CD14-positive monocyte (primary cell): ENCODE results near the gene ZBTB38. TPM values are rescaled to one million over a fixed set of nuclear protein-coding genes. Genes with fewer than 3 reads are reported as not detected.

Source experiments
- DNase-seq, 3 donors: peaks; one replicate each; pipeline ENCODE4 v3.0.0-alpha.2; 2011 to 2022
- H2AFZ ChIP-seq: 2 replicates; pipeline ENCODE4 v1.6.0; 2012; ENCODE audit warnings: mild to moderate bottlenecking, low read depth, low read length, inconsistent platforms; ENCODE audit not compliant: insufficient read depth, poor library complexity, severe bottlenecking
- H3K27ac ChIP-seq, 2 donors: 1 replicate in 1 of 2; 2 replicates in 1 of 2; pipeline ENCODE4 v1.5.1; 2012 to 2013; ENCODE audit warnings: low read length in 2 of 2, control low read depth in 1 of 2, inconsistent platforms in 1 of 2, low read depth in 1 of 2, mild to moderate bottlenecking in 1 of 2
- H3K27me3 ChIP-seq, 2 donors: one replicate each; pipeline versions ENCODE4 v1.6.0 to v1.6.1; 2011 to 2013; ENCODE audit warnings: low read length in 2 of 2; ENCODE audit not compliant: control insufficient read depth in 2 of 2, insufficient read depth in 2 of 2
- H3K36me3 ChIP-seq, 2 donors: replicated peaks in 1 of 2; 1 replicate in 1 of 2; 2 replicates in 1 of 2; pipeline versions ENCODE4 v1.5.1 to v1.6.1; 2012 to 2013; ENCODE audit warnings: low read length in 2 of 2, control low read depth in 1 of 2, inconsistent platforms in 1 of 2, mild to moderate bottlenecking in 1 of 2; ENCODE audit not compliant: insufficient read depth in 2 of 2, control insufficient read depth in 1 of 2
- H3K4me1 ChIP-seq, 2 donors: 1 replicate in 1 of 2; 2 replicates in 1 of 2; pipeline versions ENCODE4 v1.5.1 to v1.6.1; 2012 to 2013; ENCODE audit warnings: low read length in 2 of 2, control low read depth in 1 of 2, inconsistent platforms in 1 of 2, mild to moderate bottlenecking in 1 of 2, moderate library complexity in 1 of 2; ENCODE audit not compliant: insufficient read depth in 2 of 2, control insufficient read depth in 1 of 2
- H3K4me2 ChIP-seq: replicated peaks from 2 replicates; pipeline ENCODE3; 2012; ENCODE audit warnings: low read length, moderate library complexity, mild to moderate bottlenecking; ENCODE audit not compliant: poor library complexity, severe bottlenecking; ENCODE audit errors: extremely low read depth
- H3K4me3 ChIP-seq, 3 experiments: fragments of 200-600 bp in 1 of 3; sonication (generic) in 1 of 3; replicated peaks in 1 of 3; 1 replicate in 2 of 3; 2 replicates in 1 of 3; pipeline ENCODE4 v1.5.1; 2011 to 2013; ENCODE audit warnings: low read length in 3 of 3, mild to moderate bottlenecking in 3 of 3, control low read depth in 2 of 3, low read depth in 2 of 3, inconsistent platforms in 1 of 3, moderate library complexity in 1 of 3
- H3K79me2 ChIP-seq: 2 replicates; pipeline ENCODE4 v1.6.0; 2012; ENCODE audit warnings: mild to moderate bottlenecking, control low read depth, inconsistent platforms, low read length, moderate library complexity; ENCODE audit not compliant: insufficient read depth
- H3K9ac ChIP-seq: 2 replicates; pipeline ENCODE4 v1.6.0; 2017; ENCODE audit warnings: low read length, mild to moderate bottlenecking; ENCODE audit not compliant: insufficient read depth, poor library complexity, severe bottlenecking
- H3K9me3 ChIP-seq, 2 donors: replicated peaks in 1 of 2; 1 replicate in 1 of 2; 2 replicates in 1 of 2; pipeline versions ENCODE4 v1.5.1 to v1.6.1; 2012 to 2013; ENCODE audit warnings: low read length in 2 of 2, control low read depth in 1 of 2; ENCODE audit not compliant: control insufficient read depth in 1 of 2, insufficient read depth in 1 of 2
- H4K20me1 ChIP-seq: 2 replicates; pipeline ENCODE4 v1.6.0; 2012; ENCODE audit warnings: mild to moderate bottlenecking, low read length, control low read depth, moderate library complexity; ENCODE audit not compliant: insufficient read depth
- H3K27ac Mint-ChIP-seq, 7 donors: one replicate each; pipeline ENCODE4 v1.8.0; 2020; ENCODE audit warnings: mild to moderate bottlenecking in 7 of 7, mixed read lengths in 7 of 7, moderate library complexity in 6 of 7, inconsistent platforms in 2 of 7
- H3K27me3 Mint-ChIP-seq, 3 donors: one replicate each; pipeline ENCODE4 v1.8.0; 2021 to 2022; ENCODE audit warnings: low read depth in 3 of 3, mild to moderate bottlenecking in 3 of 3, mixed read lengths in 3 of 3, moderate library complexity in 3 of 3, inconsistent platforms in 1 of 3
- H3K36me3 Mint-ChIP-seq, 2 donors: one replicate each; pipeline ENCODE4 v1.8.0; 2020; ENCODE audit warnings: mixed read lengths in 2 of 2, inconsistent platforms in 1 of 2, mild to moderate bottlenecking in 1 of 2
- H3K4me1 Mint-ChIP-seq: one replicate; pipeline ENCODE4 v1.8.0; 2020; ENCODE audit warnings: mild to moderate bottlenecking, mixed read lengths
- H3K4me3 Mint-ChIP-seq, 2 donors: one replicate each; pipeline ENCODE4 v1.8.0; 2020; ENCODE audit warnings: mild to moderate bottlenecking in 2 of 2, mixed read lengths in 2 of 2, moderate library complexity in 1 of 2
- H3K9me3 Mint-ChIP-seq, 7 donors: one replicate each; pipeline ENCODE4 v1.8.0; 2020 to 2022; ENCODE audit warnings: mixed read lengths in 7 of 7, mild to moderate bottlenecking in 6 of 7, moderate library complexity in 6 of 7, inconsistent platforms in 2 of 7
- CTCF ChIP-seq: fragments of 200-600 bp; IDR thresholded peaks from one replicate; pipeline ENCODE4 v1.8.0; 2022; ENCODE audit warnings: antibody characterized with exemption, mild to moderate bottlenecking
- WGBS: methylation state at CpG from one replicate; pipeline ENCODE4 v1.1.5; 2013; ENCODE audit warnings: missing lambda C conversion rate; ENCODE audit not compliant: insufficient coverage; 5-methylcytosine and 5-hydroxymethylcytosine counted together
- intact Hi-C, 2 donors: fragments of 100-400 bp; cut with micrococcal nuclease; formaldehyde crosslinking; loops; one replicate each; pipeline versions ENCODE4 v1.15.0 to v1.15.1; 2023
- polyA plus RNA-seq, 3 donors: library from polyadenylated mRNA; depleted of rRNA in 1 of 3; unstranded in 2 of 3; stranded (reverse) in 1 of 3; fragments of 300-500 nt in 2 of 3; fragments of >200 nt in 1 of 3; fragmentation: Illumina TruSeq in 2 of 3; gene quantifications; 1 replicate in 2 of 3; 2 replicates in 1 of 3; pipeline ENCODE4 v1.2.3, GENCODE V29; 2012 to 2021

Gene ZBTB38
- polyA plus RNA-seq, 3 donors, result 3.9 to 28.5 (median 19.0) TPM

GRCh38 chr3:141393735-141394076 is 25.4 kb downstream of the ZBTB38 start:
- peaks cover 0 to 4% (median 2%) of the 10 kb centered on the region in 3 donors for H3K27me3 Mint-ChIP-seq
- no peak for TF ChIP-seq CTCF
- Histone ChIP-seq H3K9me3 (peaks cover 0 to 6% of the 10 kb centered on the region in 2 donors), H3K4me2 (no peak overlapping the region), H2AFZ (no peak overlapping the region), H3K27me3 (no peaks in the 10 kb centered on the region), H3K27ac (no peak overlapping the region), H4K20me1 (no peaks in the 10 kb centered on the region), H3K4me3 (no peak overlapping the region), H3K36me3 (no peaks in the 10 kb centered on the region), H3K9ac (no peak overlapping the region), H3K79me2 (no peaks in the 10 kb centered on the region), H3K4me1 (no peaks in the 10 kb centered on the region)
- H3K9me3 Mint-ChIP-seq, result peaks cover 2 to 9% (median 5%) of the 10 kb centered on the region in 7 donors
- peaks cover 0 to 2% of the 10 kb centered on the region in 2 donors for H3K36me3 Mint-ChIP-seq
- no peaks in the 10 kb centered on the region for H3K4me1 Mint-ChIP-seq
- no peak overlapping the region for H3K27ac Mint-ChIP-seq
- no peak for DNase-seq
- H3K4me3 Mint-ChIP-seq, result no peak overlapping the region
- intact Hi-C loops, result no loop called here
- 80% methylated on average over 4 of the region's 7 CpGs for WGBS

GRCh38 chr3:141394560-141394959 is 26.3 kb downstream of the ZBTB38 start:
- H3K4me3 ChIP-seq, result no peak overlapping the region
- peaks cover 0 to 2% of the 10 kb centered on the region in 2 donors for H3K36me3 Mint-ChIP-seq
- no peaks in the 10 kb centered on the region for H3K36me3 ChIP-seq
- H3K9me3 ChIP-seq, result peaks cover 0 to 6% of the 10 kb centered on the region in 2 donors
- peaks cover 0 to 4% (median 2%) of the 10 kb centered on the region in 3 donors for H3K27me3 Mint-ChIP-seq
- H3K27ac ChIP-seq, result no peak overlapping the region
- no peak overlapping the region for H3K4me2 ChIP-seq
- DNase-seq, result no peak
- no peak overlapping the region for H2AFZ ChIP-seq
- intact Hi-C loops, result no loop called here
- no peaks in the 10 kb centered on the region for H4K20me1 ChIP-seq
- WGBS, result 89% methylated on average over 1 of the region's 3 CpGs
- no peak overlapping the region for H3K4me3 Mint-ChIP-seq
- H3K9ac ChIP-seq, result no peak overlapping the region
- no peaks in the 10 kb centered on the region for H3K4me1 ChIP-seq
- H3K27me3 ChIP-seq, result no peaks in the 10 kb centered on the region
- H3K9me3 Mint-ChIP-seq, result peaks cover 2 to 9% (median 5%) of the 10 kb centered on the region in 7 donors
- no peaks in the 10 kb centered on the region for H3K79me2 ChIP-seq
- no peak overlapping the region for H3K27ac Mint-ChIP-seq
- no peak for TF ChIP-seq CTCF
- no peaks in the 10 kb centered on the region for H3K4me1 Mint-ChIP-seq
